DND-41 (cell line): ENCODE measurements around the gene ADGRF1.

Experiments used
- ATAC-seq: fragments of 200-7000 bp; cut with Tn5 transposase; 3 replicates; pipeline ENCODE4 v1.9.1; 2021; ENCODE audit warnings: low read depth; ENCODE audit not compliant: insufficient read depth
- DNase-seq: peaks from one replicate; pipeline ENCODE4 v3.0.0-alpha.2; 2020
- H2AFZ ChIP-seq: 2 replicates; pipeline ENCODE4 v1.6.0; 2012; ENCODE audit warnings: low read depth, low read length
- H3K27ac ChIP-seq: 2 replicates; pipeline ENCODE4 v1.5.1; 2012; ENCODE audit warnings: low read length, inconsistent platforms
- H3K27me3 ChIP-seq: fragments of 200-600 bp; sonication (generic); 2 replicates; pipeline ENCODE4 v1.6.0; 2012; ENCODE audit warnings: low read length, mild to moderate bottlenecking, inconsistent platforms; ENCODE audit not compliant: insufficient read depth, poor library complexity
- H3K36me3 ChIP-seq: 2 replicates; pipeline ENCODE4 v1.5.1; 2012; ENCODE audit warnings: low read length, inconsistent platforms; ENCODE audit not compliant: insufficient read depth
- H3K4me1 ChIP-seq: 2 replicates; pipeline ENCODE4 v1.5.1; 2012; ENCODE audit warnings: mild to moderate bottlenecking, low read length; ENCODE audit not compliant: insufficient read depth
- H3K4me2 ChIP-seq: 2 replicates; pipeline ENCODE4 v1.6.0; 2012; ENCODE audit warnings: mild to moderate bottlenecking, moderate library complexity, low read length, inconsistent platforms; ENCODE audit not compliant: insufficient read depth
- H3K4me3 ChIP-seq, 2 experiments: fragments of 200-600 bp in 1 of 2; shearing (Covaris generic) in 1 of 2; 2 replicates each; pipeline ENCODE4 v1.5.1; 2012 to 2016; ENCODE audit warnings: inconsistent platforms in 2 of 2, low read length in 2 of 2, mild to moderate bottlenecking in 2 of 2, low read depth in 1 of 2, moderate library complexity in 1 of 2
- H3K79me2 ChIP-seq: 2 replicates; pipeline ENCODE4 v1.6.0; 2012; ENCODE audit warnings: low read length, inconsistent platforms; ENCODE audit not compliant: insufficient read depth
- H3K9ac ChIP-seq: 2 replicates; pipeline ENCODE4 v1.6.0; 2012; ENCODE audit warnings: low read depth, mild to moderate bottlenecking, inconsistent platforms, low read length, moderate library complexity
- H3K9me3 ChIP-seq: 2 replicates; pipeline ENCODE4 v1.5.1; 2012; ENCODE audit warnings: low read length, moderate library complexity, mild to moderate bottlenecking, inconsistent platforms; ENCODE audit not compliant: insufficient read depth, severe bottlenecking
- H4K20me1 ChIP-seq: 2 replicates; pipeline ENCODE4 v1.6.0; 2012; ENCODE audit warnings: low read length; ENCODE audit not compliant: insufficient read depth
- CTCF ChIP-seq: IDR thresholded peaks from 2 replicates; pipeline ENCODE4 v1.5.1; 2012; ENCODE audit warnings: borderline replicate concordance, low read length, moderate library complexity, mild to moderate bottlenecking; ENCODE audit not compliant: poor library complexity, severe bottlenecking; ENCODE audit errors: extremely low read depth
- EZH2 ChIP-seq: IDR thresholded peaks from 3 replicates; pipeline ENCODE4 v1.6.1; 2012; ENCODE audit warnings: borderline replicate concordance, low read depth, mild to moderate bottlenecking, moderate library complexity, low read length, inconsistent platforms; ENCODE audit not compliant: severe bottlenecking

The ADGRF1 gene

GRCh38 chr6:47078991-47079390 is 36.9 kb upstream of the ADGRF1 start:
- no peak for ATAC-seq
- no peak for TF ChIP-seq CTCF
- no peak for TF ChIP-seq EZH2
- 0 out of 2 replicates have a peak, but pooled peaks cover 2% of the 10 kb centered on the region for H3K4me1 ChIP-seq
- H3K79me2 ChIP-seq, result no peaks in the 10 kb centered on the region
- no peak for DNase-seq
- H3K27me3 ChIP-seq, result peaks cover 15% of the 10 kb centered on the region
- H2AFZ ChIP-seq, result no peak overlapping the region
- H3K4me2 ChIP-seq, result no peak overlapping the region
- H3K9ac ChIP-seq, result no peak overlapping the region
- H3K27ac ChIP-seq, result no peak overlapping the region
- H3K36me3 ChIP-seq, result no peaks in the 10 kb centered on the region
- H3K4me3 ChIP-seq, result no peak overlapping the region
- H3K9me3 ChIP-seq, result no peaks in the 10 kb centered on the region
- no peaks in the 10 kb centered on the region for H4K20me1 ChIP-seq

- DNase-seq, result peak; percentile 14
- no peak for TF ChIP-seq CTCF
- TF ChIP-seq EZH2, result no peak
- Histone ChIP-seq H3K4me3 (no peak overlapping the region), H3K79me2 (no peaks in the 10 kb centered on the region), H3K9ac (no peak overlapping the region), H3K4me2 (no peak overlapping the region), H2AFZ (no peak overlapping the region), H3K36me3 (no peaks in the 10 kb centered on the region), H3K27ac (no peak overlapping the region), H3K27me3 (peaks cover 15% of the 10 kb centered on the region), H4K20me1 (no peaks in the 10 kb centered on the region), H3K9me3 (no peaks in the 10 kb centered on the region), H3K4me1 (0 out of 2 replicates have a peak, but pooled peaks cover 2% of the 10 kb centered on the region)
- no peak for ATAC-seq
These were observed 34.6 kb upstream of the ADGRF1 start for GRCh38 chr6:47076422-47077344.

DNA sequence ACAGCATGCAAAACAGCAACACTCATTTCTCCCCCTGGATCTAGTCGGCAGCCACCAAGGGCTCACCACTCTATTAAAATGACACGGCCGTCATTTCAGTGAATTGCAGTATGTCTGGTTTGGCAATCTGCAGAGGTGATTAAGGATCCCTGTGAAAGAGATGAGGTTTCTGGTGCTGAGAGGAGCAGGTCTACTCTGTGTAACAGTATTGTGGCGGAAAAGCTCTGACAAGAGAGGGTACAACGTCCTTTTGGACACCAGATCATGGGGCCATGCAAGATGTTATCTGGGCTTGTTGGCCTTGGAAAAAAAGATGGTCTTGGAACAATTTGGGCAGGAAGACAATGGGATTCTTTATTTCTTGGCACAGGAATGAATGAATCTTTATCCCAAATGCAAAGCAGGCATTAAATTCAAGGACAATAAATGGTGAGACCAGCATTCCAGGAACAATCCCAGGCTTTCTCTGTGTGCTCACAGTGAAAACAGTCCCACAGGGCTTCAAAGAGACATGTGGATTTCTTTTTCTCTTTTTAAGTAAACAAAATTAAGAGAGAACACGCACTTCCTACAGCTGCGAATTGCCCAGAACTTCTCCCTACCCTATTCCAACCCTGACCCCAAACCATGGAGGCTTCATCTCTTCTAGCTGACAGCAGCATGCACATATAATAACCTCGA is 33.7 kb upstream of the ADGRF1 start:
- H4K20me1 ChIP-seq, result no peaks in the 10 kb centered on the region
- 0 out of 2 replicates have a peak, but pooled peaks cover 2% of the 10 kb centered on the region for H3K4me1 ChIP-seq
- DNase-seq (no peak), ATAC-seq (no peak)
- H3K9me3 ChIP-seq, result no peaks in the 10 kb centered on the region
- no peak overlapping the region for H3K4me2 ChIP-seq
- TF ChIP-seq CTCF, result no peak
- TF ChIP-seq EZH2, result no peak
- no peaks in the 10 kb centered on the region for H3K79me2 ChIP-seq
- no peak overlapping the region for H3K9ac ChIP-seq
- H3K4me3 ChIP-seq, result no peak overlapping the region
- H3K36me3 ChIP-seq, result no peaks in the 10 kb centered on the region
- no peak overlapping the region for H3K27ac ChIP-seq
- H3K27me3 ChIP-seq, result peaks cover 15% of the 10 kb centered on the region
- H2AFZ ChIP-seq, result no peak overlapping the region
